HG03439 (cell line): ENCODE results near the gene WDR20.
"Not testable (repeated sequence)": the region's sequence is repeated elsewhere in the genome, so short reads cannot be mapped to it uniquely, and the experiment has no call there.

Experiments used
- ATAC-seq: cut with Tn5 transposase; IDR thresholded peaks from one replicate; pipeline ENCODE4 v1.9.1; 2021; ENCODE audit warnings: mild to moderate bottlenecking, moderate library complexity; ENCODE audit not compliant: unreplicated experiment

WDR20 gene

GRCh38 chr14:102233081-102233480 lies 93.4 kb downstream of the WDR20 start:
- ATAC-seq: no peak

GRCh38 chr14:102234331-102235264 lies 94.9 kb downstream of the WDR20 start:
- no peak for ATAC-seq

- ATAC-seq: no peak
Measured at GRCh38 chr14:102235275-102235897, 95.7 kb downstream of the WDR20 start.

- ATAC-seq: no peak
Measured at GRCh38 chr14:102236026-102236425, 96.3 kb downstream of the WDR20 start.

- ATAC-seq: no peak
Measured at GRCh38 chr14:102238131-102238530, 98.4 kb downstream of the WDR20 start.

GRCh38 chr14:102238766-102239165 lies 99.1 kb downstream of the WDR20 start:
- no peak for ATAC-seq

- no peak for ATAC-seq
Measured at GRCh38 chr14:102239231-102239630, 99.5 kb downstream of the WDR20 start.

GRCh38 chr14:102240481-102240880 lies 100.8 kb downstream of the WDR20 start:
- not testable (repeated sequence) for ATAC-seq

- ATAC-seq: no peak
Measured at GRCh38 chr14:102241147-102241546, 101.5 kb downstream of the WDR20 start.

GRCh38 chr14:102243795-102244194 lies 104.1 kb downstream of the WDR20 start:
- not testable (repeated sequence) for ATAC-seq

GRCh38 chr14:102246071-102246470 lies 106.4 kb downstream of the WDR20 start:
- ATAC-seq: no peak

GRCh38 chr14:102248121-102248520 lies 108.4 kb downstream of the WDR20 start:
- ATAC-seq: no peak

GRCh38 chr14:102249041-102249440 lies 109.3 kb downstream of the WDR20 start:
- no peak for ATAC-seq

GRCh38 chr14:102249981-102250380 lies 110.3 kb downstream of the WDR20 start:
- no peak for ATAC-seq

- no peak for ATAC-seq
Measured at GRCh38 chr14:102250636-102251035, 110.9 kb downstream of the WDR20 start.

GRCh38 chr14:102251161-102251560 lies 111.5 kb downstream of the WDR20 start:
- no peak for ATAC-seq

- ATAC-seq: no peak
Measured at GRCh38 chr14:102252834-102253801, 113.4 kb downstream of the WDR20 start.

- no peak for ATAC-seq
Measured at GRCh38 chr14:102255401-102256190, 115.9 kb downstream of the WDR20 start.

GRCh38 chr14:102256716-102257115 lies 117.0 kb downstream of the WDR20 start:
- ATAC-seq: no peak

- no peak for ATAC-seq
Measured at GRCh38 chr14:102258136-102258535, 118.4 kb downstream of the WDR20 start.
